Measurements from ENCODE around the gene HELZ.

DNA sequence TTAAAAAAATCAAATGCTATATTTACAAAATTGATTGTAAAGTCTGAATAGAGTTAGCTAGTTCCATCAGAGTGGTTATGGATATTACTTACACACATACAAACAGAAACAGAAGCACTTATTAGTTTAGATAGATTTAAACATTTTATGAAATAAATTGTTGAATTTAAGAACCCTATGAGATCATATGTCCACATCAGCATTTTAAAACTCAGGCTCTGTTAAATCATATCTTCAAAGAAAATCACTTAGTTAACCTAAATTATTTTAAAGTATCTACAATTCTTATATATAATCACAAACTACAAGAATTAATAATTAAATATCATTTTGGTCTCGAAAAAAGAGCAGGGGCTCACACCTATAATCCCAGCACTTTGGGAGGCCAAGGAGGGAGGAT lies 42.5 kb downstream of the HELZ start:
- TF ChIP-seq YY1 (IDR thresholded peaks at IDR 0.05; ENCODE audit: insufficient read depth, insufficient read length) (no peak), ZNF274 (IDR thresholded peaks at IDR 0.05; ENCODE audit: low read depth, low read length) (no peak)

Data from NT2/D1 (cell line).